ENCODE data around the gene NSL1.

The NSL1 gene

GRCh38 chr1:212699104-212699624, 92.4 kb downstream of the NSL1 start:
- peak; percentile 79 for DNase-seq (ENCODE audit: extremely low spot score)
- ChIA-PET POLR2A (no interaction called here), CTCF (interaction anchor here (0.8 to 3.7 kb wide), 8 partner anchors 12 to 222 kb away, joined by 3 to 23 read pairs (median 6); no protein-coding TSS in a partner anchor)
- TF ChIP-seq CTCF (IDR thresholded peaks at IDR 0.05; ENCODE audit: control extremely low read depth, extremely low read depth, low read depth, missing control alignments), result peak; percentile 69

GRCh38 chr1:212698467-212699103, 93.0 kb downstream of the NSL1 start:
- DNase-seq (ENCODE audit: extremely low spot score), result no peak
- peak; percentile 36 for TF ChIP-seq CTCF (IDR thresholded peaks at IDR 0.05; ENCODE audit: control extremely low read depth, extremely low read depth, low read depth, missing control alignments)
- POLR2A ChIA-PET, result no interaction called here
- CTCF ChIA-PET, result interaction anchor here (1.2 to 3.7 kb wide), 12 partner anchors 8 to 221 kb away, joined by 3 to 23 read pairs (median 4); partner anchors contain the start of genes NSL1 and TATDN3

GRCh38 chr1:212696721-212697331, 94.8 kb downstream of the NSL1 start:
- ChIA-PET CTCF (interaction anchor here (1.1 to 3.7 kb wide), 11 partner anchors 10 to 298 kb away, joined by 3 to 23 read pairs (median 4); partner anchors contain the start of genes NSL1 and TATDN3), POLR2A (no interaction called here)
- no peak for DNase-seq (ENCODE audit: extremely low spot score)
- no peak for TF ChIP-seq CTCF (IDR thresholded peaks at IDR 0.05; ENCODE audit: control extremely low read depth, extremely low read depth, low read depth, missing control alignments)

GRCh38 chr1:212692774-212693644, 98.6 kb downstream of the NSL1 start:
- TF ChIP-seq CTCF (IDR thresholded peaks at IDR 0.05; ENCODE audit: control extremely low read depth, extremely low read depth, low read depth, missing control alignments), result no peak
- ChIA-PET POLR2A (no interaction called here), CTCF (interaction anchor here (0.9 to 2.1 kb wide), 8 partner anchors 8 to 57 kb away, joined by 3 to 7 read pairs (median 3); no protein-coding TSS in a partner anchor)
- DNase-seq (ENCODE audit: extremely low spot score), result no peak

GRCh38 chr1:212691561-212692071, 100.0 kb downstream of the NSL1 start:
- ChIA-PET CTCF (interaction anchor here (0.8 to 1.7 kb wide), 2 partner anchors 20 to 25 kb away, joined by 3 read pairs; no protein-coding TSS in a partner anchor), POLR2A (no interaction called here)
- DNase-seq (ENCODE audit: extremely low spot score), result no peak
- no peak for TF ChIP-seq CTCF (IDR thresholded peaks at IDR 0.05; ENCODE audit: control extremely low read depth, extremely low read depth, low read depth, missing control alignments)

All from GM10248 (cell line).